COLO668 (cell line): Measurements from ENCODE around the gene OR2T6.
"Not testable (repeated sequence)": the region's sequence is repeated elsewhere in the genome, so short reads cannot be mapped to it uniquely, and the experiment has no call there.

Experiments used
- DNase-seq: peaks from one replicate; lab custom pipeline; 2025; ENCODE audit not compliant: unreplicated experiment; lab: John Stamatoyannopoulos, UW

Gene OR2T6

GRCh38 chr1:248432201-248432600 lies 56.7 kb downstream of the OR2T6 start:
- DNase-seq, result not testable (repeated sequence)

DNA sequence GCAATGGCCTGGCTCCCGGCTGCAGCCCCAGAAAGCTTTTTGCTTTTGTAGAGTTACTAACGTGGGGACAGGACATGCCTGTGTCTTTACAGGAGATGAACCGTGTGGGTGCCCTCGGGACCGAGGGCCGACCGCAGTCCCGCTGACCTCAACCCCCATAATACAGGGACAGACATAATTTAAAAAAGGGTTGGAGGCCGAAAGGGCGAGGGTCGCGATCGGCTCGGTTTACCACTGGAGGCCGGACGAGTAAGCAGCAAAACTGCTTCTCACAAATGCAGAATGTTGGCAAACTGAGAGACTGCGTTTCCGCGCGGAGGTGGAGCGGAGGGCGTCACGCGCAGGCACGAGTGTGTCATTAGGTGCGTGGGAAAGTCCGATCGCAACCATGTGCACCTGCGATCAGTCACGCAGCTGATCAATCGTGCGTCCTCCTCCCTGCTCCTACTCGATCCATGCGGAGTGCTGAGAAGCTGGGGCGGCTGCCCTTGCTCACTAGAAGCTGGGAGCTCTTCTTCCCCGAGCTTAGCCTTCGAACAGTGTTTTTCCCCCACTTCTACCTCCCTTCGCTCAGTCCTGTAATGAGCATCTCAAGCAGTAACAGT lies 58.4 kb downstream of the OR2T6 start:
- not testable (repeated sequence) for DNase-seq

DNA sequence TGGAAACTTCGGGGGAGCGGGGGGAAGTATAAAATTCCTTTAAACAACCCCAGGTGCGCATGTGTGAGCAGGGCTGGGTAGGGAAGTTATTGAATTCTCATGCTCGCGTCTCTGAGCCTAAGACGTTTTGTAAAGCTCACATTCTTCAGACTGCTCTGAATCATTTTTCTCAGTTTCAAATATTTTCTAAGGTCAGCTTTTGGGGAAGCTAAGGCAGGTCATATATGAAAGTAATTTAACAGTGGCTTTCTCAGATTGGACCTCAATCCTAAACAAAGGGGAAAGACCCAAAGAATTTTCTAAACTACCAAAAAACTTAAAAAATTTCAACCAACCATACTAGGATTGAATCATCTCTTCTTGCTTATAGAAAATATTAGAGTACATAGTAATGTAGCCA lies 59.4 kb downstream of the OR2T6 start:
- DNase-seq, result not testable (repeated sequence)

GRCh38 chr1:248436303-248436702 lies 60.8 kb downstream of the OR2T6 start:
- DNase-seq, result not testable (repeated sequence)

DNA sequence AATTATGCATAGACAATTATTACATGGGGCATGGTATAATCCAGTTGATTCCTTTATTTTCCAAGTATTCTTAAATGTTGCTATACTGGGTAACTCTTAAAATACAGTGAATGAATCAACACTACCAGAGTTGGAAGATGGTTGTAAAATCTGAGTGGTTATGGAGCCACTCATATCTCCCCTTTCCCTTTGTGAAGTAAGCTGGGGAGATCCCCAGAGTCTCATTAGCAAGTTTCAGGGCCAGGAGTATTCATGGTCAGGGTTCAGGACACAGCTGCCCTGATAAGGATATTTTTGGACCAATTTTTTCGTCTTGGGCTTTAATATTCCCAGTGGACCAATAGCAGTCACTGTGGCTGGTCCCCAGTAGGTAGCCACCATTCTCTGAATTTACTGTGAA lies 63.1 kb downstream of the OR2T6 start:
- DNase-seq, result not testable (repeated sequence)

DNA sequence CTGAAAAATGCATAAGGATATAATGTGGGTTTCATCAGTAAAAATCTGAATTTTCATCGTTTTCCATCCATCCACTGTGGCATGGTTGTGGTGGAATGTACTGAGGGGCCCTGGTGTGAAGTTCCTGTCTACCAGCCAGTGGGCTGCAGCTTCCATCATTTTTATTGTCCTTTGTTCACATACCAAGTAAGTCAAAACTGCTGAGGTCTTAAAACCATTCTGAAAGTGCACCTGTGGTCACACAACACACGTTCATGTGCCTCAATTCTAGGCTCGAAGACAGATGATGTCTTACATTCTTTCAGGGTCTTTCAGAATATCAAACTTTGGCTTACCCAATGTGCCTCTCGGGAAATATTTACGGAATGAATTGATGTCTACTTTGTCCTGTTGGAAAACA lies 63.7 kb downstream of the OR2T6 start:
- DNase-seq, result not testable (repeated sequence)
